ENCODE measurements around the gene TMC2. TPM values are rescaled to one million over a fixed set of nuclear protein-coding genes. Genes with fewer than 3 reads are reported as not detected.
"Not testable (repeated sequence)": the region's sequence is repeated elsewhere in the genome, so short reads cannot be mapped to it uniquely, and the experiment has no call there.

TMC2 gene
- total RNA-seq, 2 experiments from 2014 or later: not detected

- Mint-ChIP-seq H3K9me3 (ENCODE audit: low read depth) (no peaks in the 10 kb centered on the region), H3K4me3 (no peak overlapping the region), H3K4me1 (peaks cover 45% of the 10 kb centered on the region), H3K36me3 (peaks cover 70% of the 10 kb centered on the region), H3K27ac (no peak overlapping the region), H3K27me3 (no peaks in the 10 kb centered on the region)
- no peak for ATAC-seq
- no peak for DNase-seq
- CTCF ChIA-PET: no interaction called here
Measured at GRCh38 chr20:2657674-2658073, 121.3 kb downstream of the TMC2 start.

DNA sequence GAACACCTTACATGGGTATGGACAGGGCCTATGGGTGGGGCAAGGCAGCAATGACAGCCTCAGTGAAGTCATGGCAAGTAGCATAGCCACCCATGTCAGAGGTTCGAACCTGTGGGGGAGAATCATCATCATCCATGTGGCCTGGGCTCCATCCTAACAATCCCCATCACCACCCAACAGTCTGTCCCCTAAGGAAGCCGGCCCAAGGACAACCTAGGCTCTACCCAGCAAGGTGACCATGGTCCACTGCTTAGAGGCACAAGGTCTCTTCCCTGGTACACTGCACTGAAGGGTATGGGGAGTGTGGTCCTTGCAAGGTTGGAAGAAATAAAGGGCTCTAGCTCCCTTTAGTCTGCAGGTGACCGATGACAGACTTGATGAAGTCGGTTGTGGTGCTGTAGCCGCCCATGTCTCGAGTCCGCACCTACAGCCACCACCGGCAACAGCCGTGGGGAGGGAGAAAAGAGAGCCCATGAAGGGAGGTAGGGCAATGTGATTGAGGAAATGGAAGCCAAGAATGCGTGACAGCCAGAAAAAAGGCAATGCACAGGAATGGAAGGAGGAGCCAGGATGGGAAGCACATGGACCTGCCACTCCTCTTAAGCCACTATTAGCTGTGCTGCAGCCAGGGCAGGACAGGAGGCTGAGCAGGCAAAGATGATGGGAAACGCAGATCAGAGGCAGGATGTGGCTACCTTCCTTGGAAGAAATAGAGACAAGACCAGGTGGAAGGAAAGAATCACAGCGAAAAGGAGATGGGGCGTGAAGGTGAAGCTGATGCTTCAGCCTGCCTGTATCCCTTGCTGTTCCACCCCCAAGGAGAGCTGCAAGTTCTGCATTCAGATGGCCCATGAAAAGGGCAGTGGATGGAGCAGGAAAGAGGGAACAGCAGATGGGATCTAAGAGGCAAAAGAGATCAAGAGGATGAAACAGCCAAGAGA, 122.3 kb downstream of the TMC2 start:
- Mint-ChIP-seq H3K4me3 (no peak overlapping the region), H3K36me3 (peaks cover 64% of the 10 kb centered on the region), H3K4me1 (peaks cover 51% of the 10 kb centered on the region), H3K27ac (peak overlapping the region; percentile 52), H3K27me3 (no peaks in the 10 kb centered on the region), H3K9me3 (ENCODE audit: low read depth) (no peaks in the 10 kb centered on the region)
- no peak for ATAC-seq
- DNase-seq: no peak
- CTCF ChIA-PET: no interaction called here

GRCh38 chr20:2659547-2659946, 123.2 kb downstream of the TMC2 start:
- no peaks in the 10 kb centered on the region for H3K27me3 Mint-ChIP-seq
- H3K9me3 Mint-ChIP-seq (ENCODE audit: low read depth): no peaks in the 10 kb centered on the region
- no peak overlapping the region for H3K4me3 Mint-ChIP-seq
- ATAC-seq (no peak), DNase-seq (no peak)
- peaks cover 55% of the 10 kb centered on the region for H3K36me3 Mint-ChIP-seq
- no peak overlapping the region for H3K27ac Mint-ChIP-seq
- CTCF ChIA-PET: no interaction called here
- H3K4me1 Mint-ChIP-seq: peaks cover 47% of the 10 kb centered on the region

GRCh38 chr20:2663364-2663886, 127.1 kb downstream of the TMC2 start:
- H3K27ac Mint-ChIP-seq: peak overlapping the region; percentile 96
- CTCF ChIA-PET: interaction anchor here (0.9 to 2.7 kb wide), 4 partner anchors 11 to 25 kb away, joined by 3 to 21 read pairs (median 4); partner anchors contain the start of gene NOP56
- ATAC-seq (no peak), DNase-seq (no peak)
- peak overlapping the region; percentile 79 for H3K4me3 Mint-ChIP-seq
- peaks cover 3% of the 10 kb centered on the region for H3K27me3 Mint-ChIP-seq
- peaks cover 16% of the 10 kb centered on the region for H3K36me3 Mint-ChIP-seq
- peaks cover 26% of the 10 kb centered on the region for H3K4me1 Mint-ChIP-seq
- no peaks in the 10 kb centered on the region for H3K9me3 Mint-ChIP-seq (ENCODE audit: low read depth)

DNA sequence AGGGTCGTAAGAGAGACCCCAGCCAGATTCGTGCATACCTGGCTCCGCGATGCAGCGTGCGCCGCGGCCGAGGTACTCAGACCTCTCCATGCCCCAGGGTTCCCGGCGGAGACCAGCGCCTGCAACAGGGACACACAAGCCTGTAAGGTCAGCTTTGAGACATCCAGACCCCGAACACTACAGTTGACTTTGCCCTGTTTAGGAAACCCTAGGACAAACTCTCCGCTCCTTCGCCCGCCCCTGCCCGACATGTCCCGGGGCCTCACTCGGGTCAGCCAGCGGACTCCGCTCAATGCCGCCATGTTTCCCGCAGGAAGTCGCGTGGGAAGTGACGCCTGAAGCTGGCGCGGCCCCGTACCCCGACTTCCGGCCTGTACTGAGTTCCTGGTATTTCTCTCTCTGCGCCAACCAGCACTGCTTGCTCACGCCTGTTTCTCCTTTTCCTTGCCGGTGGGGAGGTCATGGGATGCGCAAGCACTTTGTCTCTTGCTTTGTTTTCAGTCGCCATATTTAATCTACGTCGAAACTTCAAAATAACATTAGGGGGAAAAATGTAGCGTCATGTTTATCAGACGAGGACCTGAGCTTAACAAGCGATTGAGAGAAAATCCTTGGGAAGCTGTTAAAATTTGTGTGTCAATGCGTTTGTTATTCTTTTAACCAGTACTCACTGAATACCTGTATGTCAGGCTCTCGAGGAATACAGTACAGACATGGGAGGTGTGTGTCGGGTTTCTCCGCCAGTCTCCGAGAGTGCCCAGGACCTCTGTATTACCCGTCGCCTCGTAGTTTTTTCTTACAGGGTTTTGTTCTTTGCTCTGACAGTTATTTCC, 127.7 kb downstream of the TMC2 start, which contains the start of gene IDH3B:
Gene IDH3B, minus strand, starts transcription at position 330 of the 833 bp plus-strand sequence. Its CDS starts 28 bp downstream, at position 302.
- Mint-ChIP-seq H3K27me3 (peaks cover 7% of the 10 kb centered on the region), H3K9me3 (ENCODE audit: low read depth) (no peaks in the 10 kb centered on the region), H3K27ac (peak within 1 kb of the TSS; percentile 96), H3K4me3 (peak within 1 kb of the TSS; percentile 79), H3K4me1 (peaks cover 26% of the 10 kb centered on the region), H3K36me3 (peaks cover 10% of the 10 kb centered on the region)
- peak; percentile 97 for ATAC-seq
- peak; percentile 96 for DNase-seq
- CTCF ChIA-PET: interaction anchor here (0.9 to 2.7 kb wide), 4 partner anchors 12 to 24 kb away, joined by 3 to 21 read pairs (median 4); partner anchors contain the start of gene NOP56

- no peaks in the 10 kb centered on the region for H3K4me1 Mint-ChIP-seq
- no peak overlapping the region for H3K4me3 Mint-ChIP-seq
- peaks cover 7% of the 10 kb centered on the region for H3K27me3 Mint-ChIP-seq
- DNase-seq (no peak), ATAC-seq (no peak)
- H3K9me3 Mint-ChIP-seq (ENCODE audit: low read depth): no peaks in the 10 kb centered on the region
- no peak overlapping the region for H3K27ac Mint-ChIP-seq
- CTCF ChIA-PET: interaction anchor here (1.0 to 5.3 kb wide), 4 partner anchors 13 to 81 kb away, joined by 3 to 24 read pairs (median 6); partner anchors contain the start of gene NOP56
- H3K36me3 Mint-ChIP-seq: no peaks in the 10 kb centered on the region
Measured at GRCh38 chr20:2671977-2672376, 135.6 kb downstream of the TMC2 start.

GRCh38 chr20:2672446-2672845, 136.1 kb downstream of the TMC2 start:
- ATAC-seq: peak; percentile 39

GRCh38 chr20:2673453-2673852, 137.1 kb downstream of the TMC2 start:
- CTCF ChIA-PET: interaction anchor here (0.7 to 5.3 kb wide), 12 partner anchors 8 to 921 kb away, joined by 3 to 24 read pairs (median 4); partner anchors contain the start of gene SNRPB
- DNase-seq: no peak

More at GRCh38 chr20:2672446-2672845, 136.1 kb downstream of the TMC2 start:
- Mint-ChIP-seq H3K4me3 (no peak overlapping the region), H3K36me3 (no peaks in the 10 kb centered on the region), H3K4me1 (no peaks in the 10 kb centered on the region), H3K27me3 (peaks cover 7% of the 10 kb centered on the region), H3K27ac (no peak overlapping the region), H3K9me3 (ENCODE audit: low read depth) (no peaks in the 10 kb centered on the region)
- no peak for DNase-seq
- CTCF ChIA-PET: interaction anchor here (1.0 to 5.3 kb wide), 7 partner anchors 13 to 329 kb away, joined by 3 to 24 read pairs (median 5); partner anchors contain the start of genes NOP56 and SNRPB

DNA sequence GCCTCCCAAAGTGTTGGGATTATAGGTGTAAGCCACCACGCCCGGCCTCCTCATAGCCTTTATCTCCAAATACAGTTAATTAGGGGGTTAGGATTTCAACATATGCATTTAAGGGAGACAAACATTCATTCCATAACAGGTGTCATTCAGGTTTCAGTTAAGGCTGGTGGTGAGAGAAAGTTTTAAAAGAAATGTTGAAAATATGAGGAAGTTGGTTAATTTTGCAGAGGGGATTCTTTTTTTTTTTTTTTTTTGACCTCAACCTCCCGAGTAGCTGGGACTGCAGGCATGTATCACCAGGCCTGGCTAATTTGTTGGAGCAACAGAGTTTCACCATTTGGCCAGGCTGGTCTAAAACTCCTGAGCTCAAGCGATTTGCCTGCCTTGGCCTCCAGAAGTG, 143.7 kb downstream of the TMC2 start:
- no peak overlapping the region for H3K27ac Mint-ChIP-seq
- CTCF ChIA-PET: no interaction called here

More at GRCh38 chr20:2673453-2673852, 137.1 kb downstream of the TMC2 start:
- Mint-ChIP-seq H3K27ac (no peak overlapping the region), H3K27me3 (peaks cover 4% of the 10 kb centered on the region), H3K4me3 (no peak overlapping the region), H3K4me1 (no peaks in the 10 kb centered on the region), H3K36me3 (no peaks in the 10 kb centered on the region), H3K9me3 (ENCODE audit: low read depth) (no peaks in the 10 kb centered on the region)
- ATAC-seq: no peak

GRCh38 chr20:2682040-2682439, 145.7 kb downstream of the TMC2 start:
- CTCF ChIA-PET, H3K4me3 Mint-ChIP-seq, ATAC-seq: not testable (repeated sequence)

More for the DNA sequence above, 143.7 kb downstream of the TMC2 start:
- ATAC-seq: no peak
- Mint-ChIP-seq H3K4me3 (no peak overlapping the region), H3K27me3 (peaks cover 29% of the 10 kb centered on the region), H3K4me1 (peaks cover 5% of the 10 kb centered on the region), H3K9me3 (ENCODE audit: low read depth) (no peaks in the 10 kb centered on the region), H3K36me3 (no peaks in the 10 kb centered on the region)
- no peak for DNase-seq

DNA sequence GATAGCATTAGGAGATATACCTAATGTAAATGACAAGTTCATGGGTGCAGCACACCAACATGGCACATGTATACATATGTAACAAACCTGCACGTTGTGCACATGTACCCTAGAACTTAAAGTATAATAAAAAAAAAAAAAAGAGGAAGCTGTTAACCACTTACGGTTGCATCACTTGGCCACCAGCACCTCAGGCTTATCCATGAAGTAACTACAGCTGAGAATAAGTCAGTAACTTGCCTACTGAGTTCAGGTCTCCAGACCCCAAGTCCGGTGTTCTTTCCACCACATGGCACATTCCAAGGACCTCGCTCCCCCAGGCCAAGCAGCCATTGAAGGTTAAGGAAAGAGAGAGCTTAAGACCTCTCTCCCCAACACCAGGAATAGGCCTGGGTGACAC, 148.4 kb downstream of the TMC2 start:
- H3K4me1 Mint-ChIP-seq: peaks cover 23% of the 10 kb centered on the region
- H3K27me3 Mint-ChIP-seq: peaks cover 38% of the 10 kb centered on the region
- H3K27ac Mint-ChIP-seq; H3K36me3 Mint-ChIP-seq; H3K9me3 Mint-ChIP-seq (ENCODE audit: low read depth); ATAC-seq; H3K4me3 Mint-ChIP-seq; DNase-seq: not testable (repeated sequence)
- CTCF ChIA-PET: interaction anchor here (0.8 to 6.3 kb wide), 9 partner anchors 9 to 167 kb away, joined by 3 to 101 read pairs (median 5); no protein-coding TSS in a partner anchor

More at GRCh38 chr20:2682040-2682439, 145.7 kb downstream of the TMC2 start:
- peaks cover 31% of the 10 kb centered on the region for H3K27me3 Mint-ChIP-seq
- not testable (repeated sequence) for H3K36me3 Mint-ChIP-seq; DNase-seq; H3K27ac Mint-ChIP-seq; H3K4me1 Mint-ChIP-seq; H3K9me3 Mint-ChIP-seq (ENCODE audit: low read depth)

DNA sequence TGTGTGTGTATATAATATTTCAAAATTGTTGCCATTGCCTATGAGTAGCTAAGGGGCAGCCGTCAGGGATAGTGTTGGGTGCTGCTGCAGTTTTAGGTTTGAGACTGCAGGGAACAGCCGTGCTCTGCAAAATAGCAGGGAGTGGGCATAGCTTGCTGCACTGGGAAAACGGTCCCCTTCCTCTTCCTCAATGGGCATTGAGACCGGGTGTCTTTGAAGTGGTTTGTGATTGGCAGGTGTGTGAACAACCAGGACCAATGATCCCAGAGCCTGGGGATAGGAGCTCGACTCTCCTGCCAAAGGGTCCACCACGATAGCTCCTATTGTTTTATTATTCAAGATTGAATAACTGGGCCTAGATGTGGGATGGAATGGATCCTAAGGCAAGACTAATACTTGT, 151.1 kb downstream of the TMC2 start:
- Mint-ChIP-seq H3K27me3 (peaks cover 43% of the 10 kb centered on the region), H3K4me1 (peaks cover 32% of the 10 kb centered on the region), H3K9me3 (ENCODE audit: low read depth) (no peaks in the 10 kb centered on the region), H3K36me3 (peaks cover 2% of the 10 kb centered on the region), H3K27ac (peak overlapping the region; percentile 35), H3K4me3 (peak overlapping the region; percentile 40)
- CTCF ChIA-PET: interaction anchor here (0.7 to 6.3 kb wide), 18 partner anchors 12 to 366 kb away, joined by 3 to 101 read pairs (median 8); partner anchors contain the start of genes IDH3B, PCED1A and VPS16
- no peak for ATAC-seq
- no peak for DNase-seq

Measured in activated CD8-positive, alpha-beta memory T cell treated with anti-CD3 and anti-CD28 coated beads, Interleukin-2, amount 10 ng/mL, durations not matched to agents 7 days and 5 days (primary cell).